Bronchial epithelial cell (primary cell): ENCODE data around the gene NUTF2. TPM values are rescaled to one million over a fixed set of nuclear protein-coding genes. Genes with fewer than 3 reads are reported as not detected.

ENCODE experiments used
- DNase-seq: peaks from one replicate; pipeline ENCODE4 v3.0.0-alpha.2; 2010; ENCODE audit warnings: low read depth
- FAIRE-seq: peaks from 2 replicates; lab custom pipeline; 2011; peaks lifted over from hg19 to GRCh38; lab: Jason Lieb, UNC
- H3K27me3 ChIP-seq: 2 replicates; pipeline ENCODE4 v1.5.1; 2011; ENCODE audit warnings: low read length; ENCODE audit not compliant: control insufficient read depth, insufficient read depth
- H3K36me3 ChIP-seq: 2 replicates; pipeline ENCODE4 v1.5.1; 2011; ENCODE audit warnings: low read length; ENCODE audit not compliant: control insufficient read depth, insufficient read depth
- H3K4me3 ChIP-seq: 2 replicates; pipeline ENCODE4 v1.5.1; 2011; ENCODE audit warnings: mild to moderate bottlenecking, low read depth, low read length, control low read depth
- total RNA-seq: library from RNA; depleted of rRNA; stranded (reverse); fragments of >200 nt; gene quantifications from 2 replicates; pipeline ENCODE4 v1.2.1, GENCODE V29; 2014
- TF ChIP-seq, protein P1 (sequence below): IDR thresholded peaks from 2 replicates; pipeline ENCODE4 v1.5.1; 2011; ENCODE audit warnings: mild to moderate bottlenecking, moderate library complexity, low read length, control low read depth, inconsistent platforms; ENCODE audit not compliant: insufficient read depth, severe bottlenecking

Gene NUTF2
- total RNA-seq, 1 donor from 2014 or later: 42.6 TPM

DNA sequence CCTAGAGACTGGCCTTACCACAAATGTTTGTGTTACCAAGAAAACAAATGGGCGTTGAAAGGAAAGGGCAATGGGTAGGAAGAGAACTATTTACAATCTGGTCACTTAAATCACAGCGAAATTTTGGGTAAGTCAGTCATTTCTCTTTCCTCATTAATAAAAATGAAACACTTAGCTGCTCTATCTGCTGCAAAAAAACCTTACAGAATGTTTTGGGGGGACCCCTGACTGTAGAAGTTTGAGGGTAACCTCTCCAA, 742 bp upstream of the NUTF2 start:
- peaks cover 5% of the 10 kb centered on the region for H3K36me3 ChIP-seq
- no peak for FAIRE-seq
- no peaks in the 10 kb centered on the region for H3K27me3 ChIP-seq
- no peak for DNase-seq
- TF ChIP-seq, protein P1, sequence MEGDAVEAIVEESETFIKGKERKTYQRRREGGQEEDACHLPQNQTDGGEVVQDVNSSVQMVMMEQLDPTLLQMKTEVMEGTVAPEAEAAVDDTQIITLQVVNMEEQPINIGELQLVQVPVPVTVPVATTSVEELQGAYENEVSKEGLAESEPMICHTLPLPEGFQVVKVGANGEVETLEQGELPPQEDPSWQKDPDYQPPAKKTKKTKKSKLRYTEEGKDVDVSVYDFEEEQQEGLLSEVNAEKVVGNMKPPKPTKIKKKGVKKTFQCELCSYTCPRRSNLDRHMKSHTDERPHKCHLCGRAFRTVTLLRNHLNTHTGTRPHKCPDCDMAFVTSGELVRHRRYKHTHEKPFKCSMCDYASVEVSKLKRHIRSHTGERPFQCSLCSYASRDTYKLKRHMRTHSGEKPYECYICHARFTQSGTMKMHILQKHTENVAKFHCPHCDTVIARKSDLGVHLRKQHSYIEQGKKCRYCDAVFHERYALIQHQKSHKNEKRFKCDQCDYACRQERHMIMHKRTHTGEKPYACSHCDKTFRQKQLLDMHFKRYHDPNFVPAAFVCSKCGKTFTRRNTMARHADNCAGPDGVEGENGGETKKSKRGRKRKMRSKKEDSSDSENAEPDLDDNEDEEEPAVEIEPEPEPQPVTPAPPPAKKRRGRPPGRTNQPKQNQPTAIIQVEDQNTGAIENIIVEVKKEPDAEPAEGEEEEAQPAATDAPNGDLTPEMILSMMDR: no peak
- peak overlapping the region; percentile 93 for H3K4me3 ChIP-seq

DNA sequence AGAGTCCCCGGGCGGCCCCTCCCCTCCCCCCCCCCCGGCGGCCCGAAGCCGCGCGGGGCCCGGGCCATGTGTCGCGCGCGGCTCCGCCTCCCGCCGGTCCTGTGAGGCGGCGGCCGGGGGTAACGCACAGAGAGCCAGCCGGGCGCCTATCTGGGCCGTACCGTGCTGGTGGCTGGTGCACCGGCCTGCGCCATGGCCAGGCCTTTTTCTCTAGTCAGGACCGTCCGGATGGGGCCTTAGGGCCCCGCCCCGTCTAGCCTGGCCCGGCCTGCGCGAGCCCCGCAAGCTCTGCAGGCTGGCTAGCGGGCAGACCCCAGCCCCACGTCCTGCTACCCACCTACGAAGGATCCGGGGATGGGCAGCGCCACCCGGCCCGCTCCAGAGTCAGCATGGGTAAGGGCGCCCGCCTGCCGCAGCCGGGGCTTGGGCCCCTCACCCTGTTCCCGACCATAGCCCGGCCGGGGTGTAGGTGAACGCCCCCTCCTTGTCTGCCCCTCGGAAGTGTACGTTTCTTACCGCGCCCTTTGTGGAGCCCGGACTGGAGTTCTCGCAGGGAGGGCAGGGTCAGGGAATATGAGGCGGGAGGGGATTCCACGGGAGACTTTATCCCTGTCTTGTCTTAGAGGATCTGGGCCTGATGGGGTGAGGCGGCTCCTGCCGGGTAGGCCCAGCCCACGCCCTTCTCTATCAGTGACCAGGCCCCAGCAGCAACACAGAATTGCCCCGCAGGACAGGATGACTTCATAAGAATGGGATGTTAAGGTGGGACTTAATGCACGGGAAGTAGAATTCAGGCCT, 530 bp downstream of the NUTF2 start, which contains the start of gene CENPT:
Gene CENPT (minus strand): TSS at position 630 of the 798 bp plus-strand sequence. CDS start 13,834 bp downstream, outside the sequence.
- TF ChIP-seq, protein P1: no peak
- peak; percentile 87 for DNase-seq
- Histone ChIP-seq H3K27me3 (no peaks in the 10 kb centered on the region), H3K4me3 (peak within 1 kb of the TSS; percentile 93), H3K36me3 (peaks cover 5% of the 10 kb centered on the region)
- FAIRE-seq: no peak

DNA sequence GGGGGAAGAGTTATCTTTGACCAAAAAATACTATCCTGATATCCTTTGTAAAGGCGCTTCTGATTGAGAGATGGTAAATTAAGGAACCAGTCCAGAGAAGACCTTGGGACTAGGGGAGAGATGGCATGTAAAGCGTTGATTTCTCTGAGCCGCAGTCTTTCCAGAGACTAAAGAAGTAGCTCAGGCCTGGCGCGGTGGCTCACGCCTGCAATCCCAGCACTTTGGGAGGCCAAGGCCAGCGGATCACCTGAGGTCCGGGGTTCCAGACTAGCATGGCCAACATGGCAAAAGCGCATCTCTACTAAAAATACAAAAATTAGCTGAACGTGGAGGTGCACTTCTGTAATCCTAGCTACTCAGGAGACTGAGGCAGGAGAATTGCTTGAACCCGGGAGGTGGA, 1.4 kb downstream of the NUTF2 start:
- no peak for FAIRE-seq
- Histone ChIP-seq H3K36me3 (peaks cover 5% of the 10 kb centered on the region), H3K4me3 (peak overlapping the region; percentile 93), H3K27me3 (no peaks in the 10 kb centered on the region)
- TF ChIP-seq, protein P1: no peak
- DNase-seq: no peak

DNA sequence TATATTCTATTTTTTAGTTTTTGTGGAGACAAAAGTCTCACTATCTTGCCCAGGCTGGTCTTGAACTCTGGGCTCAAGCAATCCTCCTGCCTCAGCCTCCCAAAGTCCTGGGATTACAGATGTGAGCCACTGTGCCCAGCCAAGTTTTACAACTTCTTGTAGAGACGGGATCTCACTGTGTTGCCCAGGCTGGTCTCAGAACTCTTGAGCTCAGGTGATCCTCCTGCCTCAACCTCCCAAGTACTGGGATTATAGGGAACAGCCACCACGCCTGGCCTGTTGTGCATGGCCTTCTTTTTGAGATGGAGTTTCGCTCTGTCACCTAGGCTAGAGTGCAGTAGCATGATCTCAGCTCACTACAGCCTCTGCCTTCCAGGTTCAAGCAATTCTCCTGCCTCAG, 6.9 kb downstream of the NUTF2 start:
- Histone ChIP-seq H3K36me3 (peaks cover 3% of the 10 kb centered on the region), H3K27me3 (no peaks in the 10 kb centered on the region), H3K4me3 (no peak overlapping the region)
- TF ChIP-seq, protein P1: no peak
- DNase-seq (no peak), FAIRE-seq (no peak)

DNA sequence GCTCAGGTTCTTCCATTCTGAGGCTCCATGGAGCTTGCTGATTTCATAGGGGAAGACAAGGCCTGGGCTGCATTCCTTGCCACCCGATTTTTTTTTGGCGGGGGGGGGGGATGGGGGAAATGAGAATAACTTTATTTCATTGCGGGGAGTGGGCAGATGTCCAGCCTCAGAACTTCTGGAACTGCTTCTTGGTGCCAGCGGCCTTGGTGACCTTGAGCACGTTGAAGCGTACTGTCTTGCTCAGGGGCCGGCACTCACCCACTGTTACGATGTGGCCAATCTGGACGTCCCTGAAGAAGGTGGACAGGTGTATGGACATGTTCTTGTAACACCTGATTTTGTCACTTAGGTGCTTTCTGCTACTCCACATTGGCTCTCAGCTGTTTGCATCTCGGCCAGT, 9.1 kb downstream of the NUTF2 start:
- TF ChIP-seq, protein P1: no peak
- Histone ChIP-seq H3K4me3 (no peak overlapping the region), H3K27me3 (no peaks in the 10 kb centered on the region), H3K36me3 (peaks cover 3% of the 10 kb centered on the region)
- no peak for FAIRE-seq
- no peak for DNase-seq
